HepG2 (cell line): Measurements from ENCODE around the gene C6orf132. TPM values are rescaled to one million over a fixed set of nuclear protein-coding genes. Genes with fewer than 3 reads are reported as not detected.

Experiments
- CTCF ChIP-seq: sonication (generic); formaldehyde crosslinking; IDR thresholded peaks from 2 replicates; pipeline ENCODE4 v1.5.0; 2020; ENCODE audit warnings: mild to moderate bottlenecking, missing genetic modification reagents, moderate library complexity
- GMEB2 ChIP-seq: IDR thresholded peaks from 2 replicates; pipeline ENCODE4 v1.6.1; 2016; ENCODE audit warnings: missing biosample characterization, missing genetic modification reagents, low read depth
- GTF3A ChIP-seq: sonication (generic); formaldehyde crosslinking; conservative IDR thresholded peaks from 2 replicates; pipeline ENCODE4 v1.4.0; 2020; ENCODE audit warnings: mild to moderate bottlenecking, missing genetic modification reagents
- MAX ChIP-seq: IDR thresholded peaks from 2 replicates; pipeline ENCODE4 v1.6.1; 2012; ENCODE audit warnings: inconsistent platforms
- PBX3 ChIP-seq: sonication (generic); formaldehyde crosslinking; IDR thresholded peaks from 2 replicates; pipeline ENCODE4 v1.8.1; 2023; ENCODE audit warnings: missing genetic modification reagents, inconsistent platforms, borderline replicate concordance
- PHF20 ChIP-seq: sonication (generic); formaldehyde crosslinking; IDR thresholded peaks from 2 replicates; pipeline ENCODE4 v1.5.0; 2020; ENCODE audit warnings: mild to moderate bottlenecking, missing genetic modification reagents
- RELA ChIP-seq: sonication (generic); formaldehyde crosslinking; IDR thresholded peaks from 2 replicates; pipeline ENCODE4 v1.4.0; 2020; ENCODE audit warnings: missing genetic modification reagents
- SIN3A ChIP-seq: IDR thresholded peaks from 2 replicates; pipeline ENCODE4 v1.6.1; 2011; ENCODE audit warnings: low read depth, mild to moderate bottlenecking, control low read depth, low read length, borderline replicate concordance
- TMF1 ChIP-seq: sonication (generic); formaldehyde crosslinking; IDR thresholded peaks from 2 replicates; pipeline ENCODE4 v1.8.1; 2022; ENCODE audit warnings: low read depth, missing genetic modification reagents
- ZNF235 ChIP-seq: sonication (generic); formaldehyde crosslinking; IDR thresholded peaks from 2 replicates; pipeline ENCODE4 v1.8.1; 2023; ENCODE audit warnings: mild to moderate bottlenecking, missing genetic modification reagents, borderline replicate concordance
- ZNF691 ChIP-seq: sonication (generic); formaldehyde crosslinking; IDR thresholded peaks from 2 replicates; pipeline ENCODE4 v1.4.0; 2020; ENCODE audit warnings: missing genetic modification reagents, low read depth, mild to moderate bottlenecking, borderline replicate concordance
- ZNF790 ChIP-seq: sonication (generic); formaldehyde crosslinking; IDR thresholded peaks from 2 replicates; pipeline ENCODE4 v1.8.0; 2022; ENCODE audit warnings: missing genetic modification reagents, mild to moderate bottlenecking, borderline replicate concordance
- ZXDC ChIP-seq: sonication (generic); formaldehyde crosslinking; IDR thresholded peaks from 2 replicates; pipeline ENCODE4 v1.5.0; 2020; ENCODE audit warnings: mild to moderate bottlenecking, missing genetic modification reagents
- polyA plus RNA-seq, 8 experiments: library from polyadenylated mRNA; depleted of rRNA in 3 of 8; stranded (reverse) in 7 of 8; unstranded in 1 of 8; fragments of >200 nt; fragmentation: Illumina TruSeq in 4 of 8; extraction: Trizol in 4 of 8; gene quantifications; 2 replicates each; pipeline versions ENCODE4 v1.2.1 to v1.2.3, GENCODE V29; 2011 to 2016; ENCODE audit warnings: low read depth in 4 of 8, missing spikeins in 1 of 8, mixed read lengths in 1 of 8; ENCODE audit not compliant: insufficient read depth in 1 of 8
- total RNA-seq, 5 experiments: library from RNA; depleted of rRNA; stranded (reverse); fragments of >200 nt; fragmentation: Illumina TruSeq; extraction: Trizol; gene quantifications; 2 replicates each; pipeline ENCODE4 v1.2.3, GENCODE V29; 2016; ENCODE audit warnings: low read depth in 1 of 5

C6orf132 gene
- total and polyA plus RNA-seq, 2 of the 13 experiments (the other 11 are each of a cell fraction or from before 2014, with no cell fraction given) = 0.78 to 3.0 TPM

- TF ChIP-seq PHF20 (CRISPR knock-in tag) = no peak; the same call in 1 of the 2 replicates
- no peak for TF ChIP-seq PBX3 (CRISPR knock-in tag)
- TF ChIP-seq ZNF235 (CRISPR knock-in tag) = no peak
- no peak for TF ChIP-seq ZNF790 (CRISPR knock-in tag)
- TF ChIP-seq TMF1 (CRISPR knock-in tag) = no peak
- TF ChIP-seq ZNF691 (CRISPR knock-in tag) = no peak
- 0 out of 2 replicates have a peak, but pooled peaks have one; percentile 64 for TF ChIP-seq ZXDC (CRISPR knock-in tag)
- TF ChIP-seq GMEB2 (CRISPR knock-in tag) = no peak
- TF ChIP-seq RELA (CRISPR knock-in tag) = no peak
- peak; percentile 5; the same call in 1 of the 2 replicates for TF ChIP-seq CTCF (CRISPR knock-in tag)
- TF ChIP-seq SIN3A = no peak
- no peak for TF ChIP-seq GTF3A (CRISPR knock-in tag)
- 0 out of 2 replicates have a peak, but pooled peaks have one; percentile 12 for TF ChIP-seq MAX
Observed at GRCh38 chr6:42140756-42141602, 1.4 kb downstream of the C6orf132 start (continued).
